Adrenal gland (tissue), 12 donors: ENCODE measurements around the gene CLASP2. TPM values are rescaled to one million over a fixed set of nuclear protein-coding genes. Genes with fewer than 3 reads are reported as not detected.

ENCODE experiments used
- DNase-seq, 7 donors: peaks; one replicate each; pipeline ENCODE4 v3.0.0-alpha.2; 2019 to 2020
- H3K27ac ChIP-seq, 5 donors: fragments of 200-600 bp; sonication (generic) in 4 of 5; 1 replicate in 3 of 5; 2 replicates in 2 of 5; pipeline versions ENCODE4 v1.5.1 to v1.8.0; 2016 to 2020; ENCODE audit warnings: mild to moderate bottlenecking in 1 of 5
- H3K27me3 ChIP-seq: fragments of 200-600 bp; 2 replicates; pipeline ENCODE4 v1.8.0; 2021
- H3K36me3 ChIP-seq, 2 donors: fragments of 200-600 bp; replicated peaks in 1 of 2; 1 replicate in 1 of 2; 2 replicates in 1 of 2; pipeline versions ENCODE4 v1.5.1 to v1.8.0; 2018 to 2022
- H3K4me1 ChIP-seq, 2 donors: fragments of 200-600 bp; replicated peaks in 1 of 2; 1 replicate in 1 of 2; 2 replicates in 1 of 2; pipeline versions ENCODE4 v1.5.1 to v1.8.0; 2018 to 2021
- H3K4me3 ChIP-seq, 4 donors: fragments of 200-600 bp; sonication (generic) in 3 of 4; one replicate each; pipeline ENCODE4 v1.5.1; 2016 to 2018
- H3K9me3 ChIP-seq, 3 donors: fragments of 200-600 bp; sonication (generic) in 1 of 3; replicated peaks in 1 of 3; 1 replicate in 2 of 3; 2 replicates in 1 of 3; pipeline versions ENCODE4 v1.5.1 to v1.8.0; 2016 to 2021
- POLR2A ChIP-seq, 2 donors: fragments of 450-650 bp; IDR thresholded peaks; one replicate each; pipeline ENCODE4 v1.6.1; 2017; ENCODE audit warnings: antibody characterized with exemption in 2 of 2, mild to moderate bottlenecking in 2 of 2, moderate library complexity in 1 of 2
- WGBS, 4 donors: extraction: QIAGEN DNeasy Blood & Tissue Kit in 2 of 4; methylation state at CpG; one replicate each; pipeline versions ENCODE4 v1.1.5 to v1.1.7; 2013 to 2017; 5-methylcytosine and 5-hydroxymethylcytosine counted together
- intact Hi-C, 2 donors: fragments of 100-400 bp; cut with DNase I; formaldehyde crosslinking; loops; one replicate each; pipeline versions ENCODE4 v1.14.1 to v1.15.0; 2022 to 2023
- polyA plus RNA-seq, 3 donors: library from polyadenylated mRNA; stranded (reverse); fragments of 200-250 nt in 2 of 3; fragments of 350-450 nt in 1 of 3; fragmentation: Illumina TruSeq in 1 of 3; extraction: RNeasy Lipid Tissue Mini Kit (QIAGEN cat#74804) in 1 of 3; gene quantifications; one replicate each; pipeline ENCODE4 v1.2.3, GENCODE V29; 2013 to 2014
- total RNA-seq, 9 donors: library from RNA; depleted of rRNA in 4 of 9; stranded (reverse); fragments of >200 nt in 4 of 9; fragments of 120-200 nt in 1 of 9; fragmentation: NEBNext Ultra II Directional in 1 of 9; extraction: Animal tissue kit (Norgen Biotek cat#: 25700) in 1 of 9; gene quantifications; one replicate each; pipeline versions ENCODE4 v1.1.0 to v1.2.4, GENCODE V29; 2013 to 2023
- TF ChIP-seq, protein P1 (sequence below), 6 experiments: fragments of 450-650 bp in 4 of 6; fragments of 200-600 bp in 2 of 6; sonication (generic) in 1 of 6; IDR thresholded peaks; 1 replicate in 5 of 6; 2 replicates in 1 of 6; pipeline versions ENCODE4 v1.5.1 to v1.8.0; 2016 to 2021; ENCODE audit warnings: antibody characterized with exemption in 6 of 6, mild to moderate bottlenecking in 2 of 6, moderate library complexity in 1 of 6
- donor health status: healthy with polysubstance abuse.
- donor health status: Bipolar disorder and iron deficiency.
- donor health status: DM: yes; HTN: yes; CAD: no.
- donor health status: DM: no; HTN: no; CAD: no.
- donor health status: DM: no; HTN: no; CAD: no.
- donor health status: DM: yes; HTN: yes; CAD: no.

Gene CLASP2
- total and polyA plus RNA-seq, 12 donors: 17.0 to 85.4 (median 67.1) TPM

DNA sequence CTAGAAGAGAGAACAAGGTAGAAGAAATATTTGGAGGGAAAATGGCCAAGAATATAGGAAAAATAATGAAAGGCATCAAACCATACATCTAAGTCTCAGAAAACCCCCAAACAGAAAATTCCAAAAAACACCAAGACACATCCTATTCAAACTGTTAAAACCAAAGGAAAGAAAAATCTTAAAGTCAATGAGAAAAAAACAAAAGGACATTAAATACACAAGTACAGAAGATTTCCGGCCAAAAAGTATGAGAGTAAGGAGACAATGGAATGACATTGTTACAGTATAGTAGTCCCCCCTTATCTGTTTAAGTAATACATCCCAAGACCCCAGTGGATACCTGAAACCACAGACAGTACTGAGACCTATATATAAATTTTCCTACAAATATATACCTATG, 18.8 kb downstream of the CLASP2 start:
- H3K27ac ChIP-seq: no peak overlapping the region
- no peaks in the 10 kb centered on the region for H3K27me3 ChIP-seq
- H3K4me1 ChIP-seq: no peaks in the 10 kb centered on the region
- H3K4me3 ChIP-seq: no peak overlapping the region
- intact Hi-C loops: no loop called here
- no peak for DNase-seq
- H3K36me3 ChIP-seq: no peaks in the 10 kb centered on the region
- H3K9me3 ChIP-seq: peaks cover 0 to 10% (median 0%) of the 10 kb centered on the region in 3 donors
- WGBS, 4 donors: 90 to 98% (median 96%) methylated on average over 1 of the region's 1 CpG
- TF ChIP-seq POLR2A (IDR thresholded peaks at IDR 0.05): no peak
- TF ChIP-seq, protein P1, sequence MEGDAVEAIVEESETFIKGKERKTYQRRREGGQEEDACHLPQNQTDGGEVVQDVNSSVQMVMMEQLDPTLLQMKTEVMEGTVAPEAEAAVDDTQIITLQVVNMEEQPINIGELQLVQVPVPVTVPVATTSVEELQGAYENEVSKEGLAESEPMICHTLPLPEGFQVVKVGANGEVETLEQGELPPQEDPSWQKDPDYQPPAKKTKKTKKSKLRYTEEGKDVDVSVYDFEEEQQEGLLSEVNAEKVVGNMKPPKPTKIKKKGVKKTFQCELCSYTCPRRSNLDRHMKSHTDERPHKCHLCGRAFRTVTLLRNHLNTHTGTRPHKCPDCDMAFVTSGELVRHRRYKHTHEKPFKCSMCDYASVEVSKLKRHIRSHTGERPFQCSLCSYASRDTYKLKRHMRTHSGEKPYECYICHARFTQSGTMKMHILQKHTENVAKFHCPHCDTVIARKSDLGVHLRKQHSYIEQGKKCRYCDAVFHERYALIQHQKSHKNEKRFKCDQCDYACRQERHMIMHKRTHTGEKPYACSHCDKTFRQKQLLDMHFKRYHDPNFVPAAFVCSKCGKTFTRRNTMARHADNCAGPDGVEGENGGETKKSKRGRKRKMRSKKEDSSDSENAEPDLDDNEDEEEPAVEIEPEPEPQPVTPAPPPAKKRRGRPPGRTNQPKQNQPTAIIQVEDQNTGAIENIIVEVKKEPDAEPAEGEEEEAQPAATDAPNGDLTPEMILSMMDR (IDR thresholded peaks at IDR 0.05): no peak

DNA sequence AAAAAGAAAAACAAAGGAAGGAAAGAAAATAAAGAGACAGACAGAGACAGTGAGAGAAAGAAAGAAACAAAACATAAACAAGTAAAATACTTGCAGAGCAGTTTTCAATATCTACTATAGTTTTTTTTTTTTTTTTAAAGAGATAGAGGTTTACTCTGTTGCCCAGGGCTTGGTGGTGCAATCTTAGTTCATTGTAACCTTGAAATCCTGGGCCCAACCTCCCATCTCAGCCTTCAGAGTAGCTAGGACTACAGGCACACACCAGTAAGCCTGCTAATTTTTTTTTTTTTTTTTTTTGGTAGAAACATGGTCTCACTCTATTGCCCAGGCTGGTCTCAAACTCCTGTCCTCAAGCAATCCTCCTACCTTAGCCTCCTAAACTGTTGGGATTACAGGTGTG, 23.1 kb downstream of the CLASP2 start:
- peak in 6 of 7 donors; percentile 24 to 62 (median 52) for DNase-seq

DNA sequence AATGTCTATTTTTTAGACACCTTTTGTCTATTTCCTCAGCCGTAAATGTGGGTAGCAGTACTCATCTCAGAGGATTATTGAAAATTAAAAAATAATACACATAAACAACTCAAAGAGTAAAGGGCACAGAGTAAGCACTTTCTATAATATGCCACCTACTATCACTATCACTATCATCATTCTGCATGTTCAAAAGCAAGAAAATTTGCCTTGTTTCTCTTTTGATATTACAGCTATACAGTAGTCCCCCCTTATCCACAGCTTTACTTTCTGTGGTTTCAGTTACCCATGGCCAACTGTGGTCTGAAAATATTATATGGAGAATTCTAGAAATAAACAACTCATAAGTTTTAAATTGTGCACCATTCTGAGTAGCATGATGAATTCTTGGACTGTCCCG, 27.7 kb downstream of the CLASP2 start:
- WGBS, 4 donors: 96 to 98% (median 97%) methylated on average over 2 of the region's 2 CpGs
- intact Hi-C loops: no loop called here

More for the DNA sequence above, 23.1 kb downstream of the CLASP2 start:
- no peaks in the 10 kb centered on the region for H3K27me3 ChIP-seq
- H3K4me3 ChIP-seq: no peak overlapping the region
- TF ChIP-seq, protein P1 (IDR thresholded peaks at IDR 0.05): no peak
- TF ChIP-seq POLR2A (IDR thresholded peaks at IDR 0.05): no peak
- H3K36me3 ChIP-seq: peaks cover 0 to 3% of the 10 kb centered on the region in 2 donors
- H3K27ac ChIP-seq: no peak overlapping the region
- no peaks in the 10 kb centered on the region for H3K9me3 ChIP-seq
- intact Hi-C loops: no loop called here
- H3K4me1 ChIP-seq: no peaks in the 10 kb centered on the region

DNA sequence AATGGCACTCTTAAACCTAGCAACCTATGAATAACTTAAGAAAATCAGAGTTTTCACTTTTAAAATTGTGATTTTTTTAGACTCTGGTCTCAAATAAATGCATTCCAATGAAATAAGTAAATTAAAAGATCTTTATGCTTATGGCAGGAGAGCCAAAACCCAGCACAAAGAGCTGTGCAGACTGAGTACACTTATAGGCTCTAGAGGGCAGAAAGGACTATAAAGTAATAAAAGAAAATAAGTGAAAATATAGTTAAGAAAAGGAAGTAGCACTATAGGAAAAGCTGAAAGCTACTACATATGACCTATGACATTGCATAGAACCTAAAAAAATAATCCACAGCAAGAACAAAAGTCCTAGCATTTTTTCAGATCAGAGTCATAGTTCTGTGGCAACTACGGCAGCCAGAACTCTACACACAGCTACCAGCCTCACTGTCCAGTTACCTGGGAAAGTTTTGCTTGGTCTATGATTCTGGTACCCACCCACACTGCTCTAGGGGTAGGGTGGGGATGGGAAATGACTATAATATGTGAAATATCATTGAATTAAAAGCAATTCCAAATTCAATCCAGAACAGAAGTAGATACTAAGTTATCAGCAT, 30.5 kb downstream of the CLASP2 start:
- TF ChIP-seq, protein P1 (IDR thresholded peaks at IDR 0.05): no peak
- no peak for TF ChIP-seq POLR2A (IDR thresholded peaks at IDR 0.05)
- Histone ChIP-seq H3K36me3 (no peaks in the 10 kb centered on the region), H3K4me1 (no peaks in the 10 kb centered on the region), H3K27ac (no peak overlapping the region), H3K27me3 (no peaks in the 10 kb centered on the region), H3K9me3 (no peaks in the 10 kb centered on the region), H3K4me3 (no peak overlapping the region)
- intact Hi-C loops: no loop called here
- WGBS, 4 donors: 94 to 100% (median 95%) methylated on average over 1 of the region's 1 CpG
- no peak for DNase-seq

More for the DNA sequence above, 27.7 kb downstream of the CLASP2 start:
- no peak for DNase-seq
- H3K9me3 ChIP-seq: no peaks in the 10 kb centered on the region
- no peaks in the 10 kb centered on the region for H3K4me1 ChIP-seq
- TF ChIP-seq, protein P1 (IDR thresholded peaks at IDR 0.05): no peak
- TF ChIP-seq POLR2A (IDR thresholded peaks at IDR 0.05): no peak
- no peak overlapping the region for H3K4me3 ChIP-seq
- no peak overlapping the region for H3K27ac ChIP-seq
- H3K36me3 ChIP-seq: peaks cover 0 to 3% of the 10 kb centered on the region in 2 donors
- H3K27me3 ChIP-seq: no peaks in the 10 kb centered on the region
